ENCODE data around the gene MYH16.
"Not testable (repeated sequence)": the region's sequence is repeated elsewhere in the genome, so short reads cannot be mapped to it uniquely, and the experiment has no call there.

The MYH16 gene

GRCh38 chr7:99308461-99309074 is 35.9 kb downstream of the MYH16 start:
- DNase-seq = no peak

- no peak for DNase-seq
These were observed 36.5 kb downstream of the MYH16 start for GRCh38 chr7:99309111-99309510.

- no peak for DNase-seq
These were observed 37.4 kb downstream of the MYH16 start for GRCh38 chr7:99310004-99310403.

DNA sequence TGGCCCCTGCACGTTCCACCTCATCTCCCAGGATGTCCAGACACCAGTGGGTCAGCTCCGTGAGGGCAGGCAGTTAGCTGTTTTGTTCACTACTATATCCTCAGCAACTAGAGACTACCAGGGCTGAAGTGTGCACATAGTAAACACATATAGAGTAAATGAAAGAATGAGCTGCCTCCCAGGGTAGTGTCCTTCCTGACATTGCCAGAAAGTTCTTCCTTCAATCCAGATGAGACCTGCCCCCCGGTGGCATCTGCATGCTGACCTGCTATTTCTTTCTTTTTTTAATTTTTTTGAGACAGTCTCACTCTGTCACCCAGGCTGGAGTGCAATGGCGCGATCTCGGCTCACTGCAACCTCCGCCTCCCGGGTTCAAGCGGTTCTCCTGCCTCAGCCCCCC is 39.1 kb downstream of the MYH16 start:
- no peak for DNase-seq

DNA sequence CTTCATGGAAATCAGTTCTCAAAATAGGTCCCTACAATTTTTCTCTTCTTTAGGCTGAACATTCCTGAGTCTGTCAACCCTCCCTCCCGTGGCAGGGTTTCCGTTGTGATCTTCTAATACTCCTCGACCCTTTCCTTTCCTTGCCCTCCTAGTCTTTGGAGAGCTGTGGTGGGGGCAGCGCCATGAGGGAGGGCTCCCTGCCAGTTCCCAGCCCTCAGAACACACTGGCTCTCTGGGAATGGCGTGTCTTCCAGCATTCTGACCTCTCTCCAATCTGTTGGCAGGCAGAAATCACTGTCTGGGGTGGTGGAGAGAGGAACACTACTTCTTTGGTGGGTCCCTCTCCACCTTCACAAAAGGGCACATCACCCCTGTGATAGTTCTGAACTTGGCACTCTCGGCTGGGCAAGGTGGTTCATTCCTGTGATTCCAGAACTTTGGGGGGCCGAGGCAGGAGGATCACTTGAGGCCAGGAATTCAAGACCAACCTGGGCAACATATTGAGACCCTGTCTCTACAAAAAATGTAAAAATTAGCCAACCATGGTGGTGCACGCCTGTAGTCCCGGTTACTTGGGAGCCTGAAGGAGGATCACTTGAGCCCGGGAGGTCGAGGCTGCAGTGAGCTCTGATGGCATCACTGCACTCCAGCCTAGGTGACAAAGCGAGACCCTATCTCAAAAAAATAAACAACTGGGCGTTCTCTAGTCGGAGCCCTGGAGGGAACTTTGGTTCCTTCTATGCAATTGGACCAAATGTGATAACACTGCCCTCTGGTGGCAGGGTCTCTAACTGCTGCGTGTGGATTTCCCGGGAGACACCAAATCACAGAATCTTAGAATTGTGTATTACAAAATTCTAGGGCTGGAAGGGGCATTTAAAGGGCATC is 39.9 kb downstream of the MYH16 start:
- peak; percentile 34 for DNase-seq

- DNase-seq = no peak
These were observed 40.5 kb downstream of the MYH16 start for GRCh38 chr7:99313204-99313573.

- no peak for DNase-seq
These were observed 41.9 kb downstream of the MYH16 start for GRCh38 chr7:99314504-99314903.

- DNase-seq = no peak
These were observed 47.7 kb downstream of the MYH16 start for GRCh38 chr7:99320371-99320770.

GRCh38 chr7:99322659-99323058 is 50.0 kb downstream of the MYH16 start:
- DNase-seq = not testable (repeated sequence)

- no peak for DNase-seq
These were observed 51.9 kb downstream of the MYH16 start for GRCh38 chr7:99324559-99324958.

DNA sequence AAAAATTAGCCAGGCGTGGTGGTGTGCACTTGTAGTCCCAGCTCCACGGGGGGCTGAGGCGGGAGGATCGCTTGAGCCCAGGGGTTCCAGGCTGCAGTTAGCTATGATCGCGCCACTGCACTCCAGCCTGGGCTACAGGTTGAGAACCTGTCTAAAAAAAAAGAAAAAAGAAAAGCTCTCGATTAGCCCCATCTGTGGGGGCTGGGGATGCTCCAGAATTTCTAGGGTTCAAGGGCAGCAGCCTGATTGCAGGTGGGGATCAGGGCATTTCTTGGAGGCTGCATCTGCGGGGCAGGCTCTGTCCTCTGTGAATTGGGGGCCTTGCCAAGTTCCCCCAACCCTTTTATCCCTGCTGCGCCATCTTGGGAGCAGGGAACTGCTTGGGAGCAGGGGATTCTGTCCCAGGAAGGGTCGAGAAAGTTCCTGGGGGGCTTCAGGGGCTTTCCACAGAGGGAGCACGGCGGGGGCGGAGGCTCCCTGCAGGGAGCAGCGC is 52.4 kb downstream of the MYH16 start:
- DNase-seq = no peak

DNA sequence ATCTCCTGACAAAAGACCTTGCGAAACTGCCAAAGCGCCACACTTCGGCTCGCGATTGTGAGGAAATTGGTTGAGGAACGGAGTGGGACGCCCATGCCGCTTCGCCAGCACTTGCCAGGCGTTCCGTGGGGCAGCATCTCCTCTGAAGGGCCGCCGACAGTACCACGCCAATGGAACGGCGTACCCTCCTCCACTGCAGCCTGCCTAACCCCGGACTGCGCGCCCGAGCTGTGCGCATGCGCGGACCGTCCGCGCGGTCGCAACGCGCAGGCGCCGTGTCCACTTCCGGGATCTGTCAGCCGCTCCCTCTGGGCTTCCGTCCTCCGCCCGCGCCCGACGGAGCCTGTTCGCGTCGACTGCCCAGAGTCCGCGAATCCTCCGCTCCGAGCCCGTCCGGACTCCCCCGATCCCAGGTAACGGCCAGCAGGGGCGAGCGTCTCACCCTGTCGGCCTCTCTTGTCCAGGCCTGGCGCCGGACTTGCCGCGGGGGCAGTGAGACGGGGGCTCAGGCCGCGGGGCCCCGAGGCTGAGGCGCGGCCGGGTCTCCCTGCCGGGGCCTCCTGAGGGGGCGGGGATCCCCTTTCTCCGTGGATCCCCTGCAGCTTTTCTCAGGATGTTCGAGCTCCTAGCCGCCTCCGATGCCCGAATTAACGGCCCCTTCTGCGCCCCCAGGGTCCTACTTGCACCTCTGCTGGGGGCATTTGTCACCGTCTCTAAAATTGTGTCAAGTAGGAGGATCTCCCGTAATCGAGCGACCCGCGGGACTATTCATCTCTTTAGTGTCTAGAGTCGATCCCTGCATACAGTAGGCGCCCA is 53.2 kb downstream of the MYH16 start, which contains the start of gene ARPC1A:
TSS of gene ARPC1A (plus strand) at position 307 of the 816 bp plus-strand sequence. CDS start 7,456 bp downstream, outside the sequence.
- peak; percentile 85 for DNase-seq

GRCh38 chr7:99326408-99326782 is 53.8 kb downstream of the MYH16 start:
- DNase-seq = no peak

DNA sequence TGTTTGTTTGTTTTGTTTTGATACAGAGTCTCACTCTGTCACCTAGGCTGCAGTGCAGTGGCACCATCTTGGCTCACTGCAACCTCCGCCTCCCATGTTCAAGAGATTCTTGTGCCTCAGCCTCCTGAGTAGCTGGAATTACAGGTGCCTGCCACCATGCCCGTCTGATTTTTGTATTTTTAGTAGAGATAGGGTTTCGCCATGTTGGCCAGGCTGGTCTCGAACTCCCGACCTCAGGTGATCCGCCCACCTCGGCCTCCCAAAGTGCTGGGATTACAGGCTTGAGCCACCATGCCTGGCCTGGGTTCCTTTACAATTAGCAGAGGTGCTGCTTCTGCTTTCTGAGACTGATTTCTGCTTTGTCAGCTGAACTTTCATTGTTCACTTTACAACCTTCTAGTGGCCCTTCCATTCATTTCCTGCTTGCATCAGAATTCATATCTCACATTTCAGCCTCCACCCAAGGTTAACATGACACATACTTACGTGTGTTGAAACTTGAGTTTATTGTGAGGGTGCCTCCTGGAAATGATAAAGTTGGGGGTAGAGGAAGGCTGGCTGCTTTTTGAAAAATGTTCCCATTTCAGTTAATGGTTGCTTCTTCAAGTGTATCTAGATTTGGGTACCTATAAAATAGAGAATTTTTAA is 57.8 kb downstream of the MYH16 start:
- not testable (repeated sequence) for DNase-seq

GRCh38 chr7:99331002-99331401 is 58.4 kb downstream of the MYH16 start:
- DNase-seq = no peak

- no peak for DNase-seq
These were observed 67.0 kb downstream of the MYH16 start for GRCh38 chr7:99339595-99339994.

DNA sequence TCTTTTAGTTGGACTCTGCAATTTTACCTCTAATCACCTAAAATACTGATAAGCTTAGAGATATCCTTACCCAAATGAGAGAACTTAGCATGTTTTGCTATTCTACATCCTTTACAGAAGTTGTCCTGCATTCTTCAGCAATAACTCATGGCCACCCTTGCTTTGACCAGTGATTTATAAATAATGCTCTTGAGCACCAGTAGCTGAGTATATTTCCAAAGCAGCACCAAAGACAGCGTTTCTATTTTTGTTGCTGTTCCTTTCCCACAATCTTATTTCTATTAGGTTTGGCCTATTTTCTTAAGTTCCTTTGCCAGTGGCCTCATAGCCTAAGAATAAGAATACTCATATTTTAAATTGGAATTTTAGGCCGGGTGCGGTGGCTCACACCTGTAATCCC is 68.0 kb downstream of the MYH16 start:
- no peak for DNase-seq

- no peak for DNase-seq
These were observed 71.5 kb downstream of the MYH16 start for GRCh38 chr7:99344061-99344647.

- not testable (repeated sequence) for DNase-seq
These were observed 78.0 kb downstream of the MYH16 start for GRCh38 chr7:99350641-99351040.

- no peak for DNase-seq
These were observed 79.6 kb downstream of the MYH16 start for GRCh38 chr7:99352247-99352646.

DNA sequence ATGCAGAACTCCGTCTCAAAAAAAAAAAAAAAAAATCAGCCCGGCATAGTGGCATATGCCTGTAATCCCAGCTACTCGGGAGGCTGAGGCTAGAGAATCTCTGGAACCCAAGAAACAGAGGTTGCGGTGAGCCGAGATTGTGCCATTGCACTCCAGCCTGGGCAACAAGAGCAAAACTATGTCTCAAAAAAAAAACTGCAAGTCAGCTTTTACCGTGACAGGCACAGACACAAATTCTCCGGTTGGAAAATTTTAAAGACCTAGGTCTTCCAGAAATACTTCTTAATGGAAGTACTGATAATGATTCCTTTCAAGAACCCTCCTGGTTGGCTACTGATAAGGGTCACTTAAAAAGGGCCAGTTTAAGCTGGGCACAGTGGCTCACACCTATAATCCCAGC is 82.5 kb downstream of the MYH16 start:
- no peak for DNase-seq
